K562 (cell line): ENCODE data around the gene PLCG2. TPM values are rescaled to one million over a fixed set of nuclear protein-coding genes. Genes with fewer than 3 reads are reported as not detected.

ENCODE experiments used
- ATAC-seq: fragments of 200-7000 bp; cut with Tn5 transposase; 3 replicates; pipeline ENCODE4 v1.9.1; 2020; ENCODE audit warnings: moderate library complexity
- BruUV-seq: library from RNA; stranded (reverse); fragments of 400-500 nt; replicated peaks from 2 replicates; lab custom pipeline; 2021; lab: Mats Ljungman, UMichigan
- CTCF ChIA-PET: fragments of 300-600 bp; formaldehyde crosslinking; extraction: SDS; loops from one replicate; lab custom pipeline; 2021; ENCODE audit warnings: low intra/inter-chr PET ratio; lab: Yijun Ruan, JAX
- POLR2A ChIA-PET: fragments of 300-600, 350-650 bp; sonication (Branson Sonifier 250); formaldehyde crosslinking; extraction: SDS; loops from one replicate; lab custom pipeline; 2021; ENCODE audit warnings: antibody characterized with exemption, inconsistent platforms; lab: Yijun Ruan, JAX
- DNase-seq, 4 experiments: peaks; one replicate each; pipeline versions ENCODE4 v3.0.0 to v3.0.0-alpha.2; 2011 to 2018; ENCODE audit warnings: low spot score in 3 of 4, mixed read lengths in 3 of 4; ENCODE audit errors: extremely low read depth in 1 of 4
- FAIRE-seq: peaks from 2 replicates; lab custom pipeline; 2011; peaks lifted over from hg19 to GRCh38; lab: Jason Lieb, UNC
- H2AFZ ChIP-seq: 2 replicates; pipeline ENCODE4 v1.6.0; 2011; ENCODE audit warnings: low read depth, low read length, control low read depth, inconsistent platforms
- H3K27ac ChIP-seq: fragments of 200-600 bp; 3 replicates; pipeline ENCODE4 v1.8.0; 2011; ENCODE audit warnings: low read depth, mild to moderate bottlenecking, control low read depth, inconsistent platforms, low read length, moderate library complexity, mixed read lengths; ENCODE audit errors: extremely low read depth
- H3K27me3 ChIP-seq, 2 experiments: fragments of 300-600 bp in 1 of 2; 2 replicates in 1 of 2; 3 replicates in 1 of 2; pipeline versions ENCODE4 v1.6.0 to v1.8.0; 2011; ENCODE audit warnings: inconsistent platforms in 2 of 2, low read length in 2 of 2, mild to moderate bottlenecking in 1 of 2, mixed read lengths in 1 of 2, moderate library complexity in 1 of 2; ENCODE audit not compliant: control insufficient read depth in 2 of 2, insufficient read depth in 2 of 2
- H3K36me3 ChIP-seq: fragments of 300-600 bp; 3 replicates; pipeline ENCODE4 v1.8.0; 2011; ENCODE audit warnings: mild to moderate bottlenecking, low read length, inconsistent platforms; ENCODE audit not compliant: control insufficient read depth, insufficient read depth
- H3K4me1 ChIP-seq, 2 experiments: fragments of 200-600 bp in 1 of 2; replicated peaks in 1 of 2; 2 replicates in 1 of 2; 3 replicates in 1 of 2; pipeline versions ENCODE4 v1.5.1 to v1.8.0; 2011; ENCODE audit warnings: inconsistent platforms in 2 of 2, low read length in 2 of 2, mild to moderate bottlenecking in 1 of 2, mixed read lengths in 1 of 2, moderate library complexity in 1 of 2; ENCODE audit not compliant: control insufficient read depth in 2 of 2, insufficient read depth in 2 of 2
- H3K4me2 ChIP-seq: 2 replicates; pipeline ENCODE4 v1.6.1; 2011; ENCODE audit warnings: low read length, control low read depth, inconsistent platforms, mixed read lengths; ENCODE audit not compliant: insufficient read depth
- H3K4me3 ChIP-seq: fragments of 200-600 bp; sonication (generic), shearing (Covaris generic); 2 replicates; pipeline ENCODE4 v1.5.1; 2016; ENCODE audit warnings: control low read depth, inconsistent platforms
- H3K79me2 ChIP-seq: fragments of 200-600 bp; 3 replicates; pipeline ENCODE4 v1.8.0; 2011; ENCODE audit warnings: low read length, inconsistent platforms; ENCODE audit not compliant: control insufficient read depth, insufficient read depth
- H3K9ac ChIP-seq, 2 experiments: 2 replicates each; pipeline versions ENCODE4 v1.6.0 to v1.6.1; 2011; ENCODE audit warnings: low read depth in 2 of 2, low read length in 2 of 2, control low read depth in 1 of 2, inconsistent platforms in 1 of 2, mild to moderate bottlenecking in 1 of 2, mixed read lengths in 1 of 2; ENCODE audit not compliant: insufficient read depth in 1 of 2
- H3K9me1 ChIP-seq: one replicate; pipeline ENCODE4 v1.6.0; 2011; ENCODE audit warnings: inconsistent platforms, mild to moderate bottlenecking, low read length, moderate library complexity; ENCODE audit not compliant: control insufficient read depth, insufficient read depth
- H3K9me3 ChIP-seq: replicated peaks from 2 replicates; pipeline ENCODE4 v1.5.1; 2011; ENCODE audit warnings: low read depth, low read length, inconsistent platforms; ENCODE audit not compliant: control insufficient read depth, insufficient read depth
- H4K20me1 ChIP-seq: replicated peaks from 2 replicates; pipeline ENCODE4 v1.6.1; 2011; ENCODE audit warnings: low read length, inconsistent platforms, mixed read lengths; ENCODE audit not compliant: control insufficient read depth, insufficient read depth
- BHLHE40 ChIP-seq: IDR thresholded peaks from 2 replicates; pipeline ENCODE4 v1.6.1; 2011; ENCODE audit warnings: low read length, improper control_type of control experiment
- CAMTA2 ChIP-seq: fragments of 250-450 bp; sonication (Bioruptor Pico); conservative IDR thresholded peaks from 2 replicates; pipeline ENCODE4 v1.5.1; 2022
- CSDE1 ChIP-seq, 2 experiments: fragments of 450-650 bp; IDR thresholded peaks; 2 replicates each; pipeline ENCODE4 v1.6.1; 2016; ENCODE audit warnings: mild to moderate bottlenecking in 1 of 2
- E2F6 ChIP-seq, 2 experiments: IDR thresholded peaks; 2 replicates each; pipeline ENCODE4 v1.6.1; 2011; ENCODE audit warnings: borderline replicate concordance in 1 of 2, control low read depth in 1 of 2, low read depth in 1 of 2, low read length in 1 of 2, mild to moderate bottlenecking in 1 of 2, mixed read lengths in 1 of 2, moderate library complexity in 1 of 2; ENCODE audit not compliant: insufficient read depth in 1 of 2, insufficient read length in 1 of 2, poor library complexity in 1 of 2, severe bottlenecking in 1 of 2; ENCODE audit errors: extremely low read depth in 1 of 2
- HMG20A ChIP-seq: fragments of 450-650 bp; formaldehyde crosslinking; conservative IDR thresholded peaks from 2 replicates; pipeline ENCODE4 v1.4.0; 2020; ENCODE audit warnings: mild to moderate bottlenecking, mixed read lengths
- NFE2 ChIP-seq: IDR thresholded peaks from 2 replicates; pipeline ENCODE4 v1.6.1; 2014; ENCODE audit warnings: antibody characterized with exemption, low read depth
- SPI1 ChIP-seq: IDR thresholded peaks from 2 replicates; pipeline ENCODE4 v1.6.1; 2011; ENCODE audit warnings: low read depth, low read length, control low read depth, borderline replicate concordance
- TAF15 ChIP-seq: fragments of 200-400 bp; formaldehyde crosslinking; IDR thresholded peaks from 2 replicates; pipeline ENCODE4 v1.6.1; 2017; ENCODE audit warnings: mild to moderate bottlenecking, low read depth, low read length, moderate library complexity
- TARDBP ChIP-seq: fragments of 450-650 bp; IDR thresholded peaks from 2 replicates; pipeline ENCODE4 v1.6.1; 2016
- ZNF133 ChIP-seq: fragments of 250-450 bp; sonication (Bioruptor Pico); IDR thresholded peaks from 2 replicates; pipeline ENCODE4 v1.4.0; 2020; ENCODE audit warnings: mild to moderate bottlenecking
- WGBS: fragments of 100-300 bp; shearing (Covaris generic); methylation state at CpG from one replicate; pipeline ENCODE4 v1.1.6; 2016; ENCODE audit warnings: low coverage, mixed read lengths; ENCODE audit not compliant: insufficient coverage; ENCODE audit errors: missing lambda C conversion rate; 5-methylcytosine and 5-hydroxymethylcytosine counted together
- in situ Hi-C: fragments of 300-500 bp; cut with MboI; formaldehyde crosslinking; loops from 4 replicates; pipeline ENCODE4 v1.15.0; 2018; ENCODE audit warnings: inconsistent platforms, mixed read lengths
- intact Hi-C: fragments of 100-400 bp; cut with micrococcal nuclease; formaldehyde crosslinking; loops from 2 replicates; pipeline ENCODE4 v1.14.2; 2022
- polyA plus RNA-seq, 8 experiments: library from polyadenylated mRNA; depleted of rRNA in 4 of 8; stranded (reverse) in 5 of 8; unstranded in 3 of 8; fragments of >200 nt; fragmentation: Nextera tagmentation in 2 of 8; fragmentation: Illumina TruSeq in 1 of 8; extraction: Ambion mirVana in 2 of 8; extraction: Trizol in 1 of 8; gene quantifications; 2 replicates each; pipeline versions ENCODE4 v1.2.1 to v1.2.3, GENCODE V29; 2011 to 2014; ENCODE audit warnings: inconsistent platforms in 1 of 8, missing spikeins in 1 of 8
- total RNA-seq, 7 experiments: library from RNA; depleted of rRNA in 6 of 7; stranded (reverse); fragments of >200 nt in 6 of 7; fragmentation: Illumina TruSeq in 2 of 7; extraction: Trizol in 2 of 7; gene quantifications; 2 replicates each; pipeline versions ENCODE4 v1.2.1 to v1.2.3, GENCODE V29; 2011 to 2021; ENCODE audit warnings: low replicate concordance in 1 of 7
- TF ChIP-seq, protein P1 (sequence below): sonication (generic); formaldehyde crosslinking; IDR thresholded peaks from 2 replicates; pipeline ENCODE4 v1.8.0; 2023; ENCODE audit warnings: missing genetic modification reagents, mild to moderate bottlenecking, borderline replicate concordance
- TF ChIP-seq, protein P2 (sequence below): sonication (generic); formaldehyde crosslinking; IDR thresholded peaks from 2 replicates; pipeline ENCODE4 v1.8.0; 2022; ENCODE audit warnings: mild to moderate bottlenecking, missing genetic modification reagents
- TF ChIP-seq, protein P3 (sequence below), 2 experiments: fragments of 450-650 bp; IDR thresholded peaks; 2 replicates each; pipeline ENCODE4 v1.6.1; 2016

PLCG2 gene
- total and polyA plus RNA-seq, 9 of the 15 experiments (the other 6 are each of a cell fraction or from before 2014, with no cell fraction given), result 0.94 to 7.1 (median 3.1) TPM

- POLR2A ChIA-PET, result interaction anchor here (0.5 to 1.4 kb wide), 8 partner anchors 12 to 1263 kb away, joined by 3 to 5 read pairs (median 3); no protein-coding TSS in a partner anchor
- in situ Hi-C loops (loop anchor here (5.0 to 25.0 kb wide), 3 partner anchors 327 to 1192 kb away; partner anchors contain the start of genes CENPN, CMC2 and DYNLRB2), intact Hi-C loops (no loop called here)
- Histone ChIP-seq H4K20me1 (no peaks in the 10 kb centered on the region), H3K9ac (0 out of 4 replicates have a peak overlapping the region, but pooled peaks of 1 of the 2 experiments have one; percentile 6), H3K36me3 (no peaks in the 10 kb centered on the region), H3K79me2 (no peaks in the 10 kb centered on the region), H3K27ac (no peak overlapping the region), H3K4me3 (no peak overlapping the region), H2AFZ (peak overlapping the region; percentile 28), H3K9me1 (no peaks in the 10 kb centered on the region), H3K9me3 (no peaks in the 10 kb centered on the region), H3K4me1 (peaks cover 7 to 14% of the 10 kb centered on the region in 2 experiments; a peak in 3 of 5 replicates), H3K27me3 (peaks cover 8 to 22% of the 10 kb centered on the region in 2 experiments; a peak in 4 of 5 replicates), H3K4me2 (no peak overlapping the region)
- FAIRE-seq (no peak), ATAC-seq (peak; percentile 13), DNase-seq (no peak)
- CTCF ChIA-PET, result interaction anchor here (1.1 kb wide), 1 partner anchor 326 kb away, joined by 3 read pairs; no protein-coding TSS in a partner anchor
- WGBS, result 60% methylated on average over 16 of the region's 16 CpGs
- BruUV-seq, result no TSS peak
- TF ChIP-seq SPI1 (no peak), TAF15 (no peak), TARDBP (no peak), BHLHE40 (no peak), ZNF133 (CRISPR knock-in tag) (no peak), E2F6 (IDR thresholded peaks at IDR 0.05; ENCODE audit: borderline replicate concordance in 1 of 2, extremely low read depth in 1 of 2, insufficient read depth in 1 of 2, insufficient read length in 1 of 2, low read depth in 1 of 2, low read length in 1 of 2, poor library complexity in 1 of 2, severe bottlenecking in 1 of 2) (peak in 1 of 2 experiments; percentile 10), CSDE1 (IDR thresholded peaks at IDR 0.05) (no peak), CAMTA2 (CRISPR knock-in tag) (no peak), HMG20A (no peak), NFE2 (no peak)
- TF ChIP-seq, protein P1, sequence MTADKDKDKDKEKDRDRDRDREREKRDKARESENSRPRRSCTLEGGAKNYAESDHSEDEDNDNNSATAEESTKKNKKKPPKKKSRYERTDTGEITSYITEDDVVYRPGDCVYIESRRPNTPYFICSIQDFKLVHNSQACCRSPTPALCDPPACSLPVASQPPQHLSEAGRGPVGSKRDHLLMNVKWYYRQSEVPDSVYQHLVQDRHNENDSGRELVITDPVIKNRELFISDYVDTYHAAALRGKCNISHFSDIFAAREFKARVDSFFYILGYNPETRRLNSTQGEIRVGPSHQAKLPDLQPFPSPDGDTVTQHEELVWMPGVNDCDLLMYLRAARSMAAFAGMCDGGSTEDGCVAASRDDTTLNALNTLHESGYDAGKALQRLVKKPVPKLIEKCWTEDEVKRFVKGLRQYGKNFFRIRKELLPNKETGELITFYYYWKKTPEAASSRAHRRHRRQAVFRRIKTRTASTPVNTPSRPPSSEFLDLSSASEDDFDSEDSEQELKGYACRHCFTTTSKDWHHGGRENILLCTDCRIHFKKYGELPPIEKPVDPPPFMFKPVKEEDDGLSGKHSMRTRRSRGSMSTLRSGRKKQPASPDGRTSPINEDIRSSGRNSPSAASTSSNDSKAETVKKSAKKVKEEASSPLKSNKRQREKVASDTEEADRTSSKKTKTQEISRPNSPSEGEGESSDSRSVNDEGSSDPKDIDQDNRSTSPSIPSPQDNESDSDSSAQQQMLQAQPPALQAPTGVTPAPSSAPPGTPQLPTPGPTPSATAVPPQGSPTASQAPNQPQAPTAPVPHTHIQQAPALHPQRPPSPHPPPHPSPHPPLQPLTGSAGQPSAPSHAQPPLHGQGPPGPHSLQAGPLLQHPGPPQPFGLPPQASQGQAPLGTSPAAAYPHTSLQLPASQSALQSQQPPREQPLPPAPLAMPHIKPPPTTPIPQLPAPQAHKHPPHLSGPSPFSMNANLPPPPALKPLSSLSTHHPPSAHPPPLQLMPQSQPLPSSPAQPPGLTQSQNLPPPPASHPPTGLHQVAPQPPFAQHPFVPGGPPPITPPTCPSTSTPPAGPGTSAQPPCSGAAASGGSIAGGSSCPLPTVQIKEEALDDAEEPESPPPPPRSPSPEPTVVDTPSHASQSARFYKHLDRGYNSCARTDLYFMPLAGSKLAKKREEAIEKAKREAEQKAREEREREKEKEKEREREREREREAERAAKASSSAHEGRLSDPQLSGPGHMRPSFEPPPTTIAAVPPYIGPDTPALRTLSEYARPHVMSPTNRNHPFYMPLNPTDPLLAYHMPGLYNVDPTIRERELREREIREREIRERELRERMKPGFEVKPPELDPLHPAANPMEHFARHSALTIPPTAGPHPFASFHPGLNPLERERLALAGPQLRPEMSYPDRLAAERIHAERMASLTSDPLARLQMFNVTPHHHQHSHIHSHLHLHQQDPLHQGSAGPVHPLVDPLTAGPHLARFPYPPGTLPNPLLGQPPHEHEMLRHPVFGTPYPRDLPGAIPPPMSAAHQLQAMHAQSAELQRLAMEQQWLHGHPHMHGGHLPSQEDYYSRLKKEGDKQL (CRISPR knock-in tag), result no peak
- TF ChIP-seq, protein P2, sequence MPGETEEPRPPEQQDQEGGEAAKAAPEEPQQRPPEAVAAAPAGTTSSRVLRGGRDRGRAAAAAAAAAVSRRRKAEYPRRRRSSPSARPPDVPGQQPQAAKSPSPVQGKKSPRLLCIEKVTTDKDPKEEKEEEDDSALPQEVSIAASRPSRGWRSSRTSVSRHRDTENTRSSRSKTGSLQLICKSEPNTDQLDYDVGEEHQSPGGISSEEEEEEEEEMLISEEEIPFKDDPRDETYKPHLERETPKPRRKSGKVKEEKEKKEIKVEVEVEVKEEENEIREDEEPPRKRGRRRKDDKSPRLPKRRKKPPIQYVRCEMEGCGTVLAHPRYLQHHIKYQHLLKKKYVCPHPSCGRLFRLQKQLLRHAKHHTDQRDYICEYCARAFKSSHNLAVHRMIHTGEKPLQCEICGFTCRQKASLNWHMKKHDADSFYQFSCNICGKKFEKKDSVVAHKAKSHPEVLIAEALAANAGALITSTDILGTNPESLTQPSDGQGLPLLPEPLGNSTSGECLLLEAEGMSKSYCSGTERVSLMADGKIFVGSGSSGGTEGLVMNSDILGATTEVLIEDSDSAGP, result no peak
- TF ChIP-seq, protein P3, sequence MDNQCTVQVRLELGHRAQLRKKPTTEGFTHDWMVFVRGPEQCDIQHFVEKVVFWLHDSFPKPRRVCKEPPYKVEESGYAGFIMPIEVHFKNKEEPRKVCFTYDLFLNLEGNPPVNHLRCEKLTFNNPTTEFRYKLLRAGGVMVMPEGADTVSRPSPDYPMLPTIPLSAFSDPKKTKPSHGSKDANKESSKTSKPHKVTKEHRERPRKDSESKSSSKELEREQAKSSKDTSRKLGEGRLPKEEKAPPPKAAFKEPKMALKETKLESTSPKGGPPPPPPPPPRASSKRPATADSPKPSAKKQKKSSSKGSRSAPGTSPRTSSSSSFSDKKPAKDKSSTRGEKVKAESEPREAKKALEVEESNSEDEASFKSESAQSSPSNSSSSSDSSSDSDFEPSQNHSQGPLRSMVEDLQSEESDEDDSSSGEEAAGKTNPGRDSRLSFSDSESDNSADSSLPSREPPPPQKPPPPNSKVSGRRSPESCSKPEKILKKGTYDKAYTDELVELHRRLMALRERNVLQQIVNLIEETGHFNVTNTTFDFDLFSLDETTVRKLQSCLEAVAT (IDR thresholded peaks at IDR 0.05), result no peak
These were observed 49.6 kb upstream of the PLCG2 start for GRCh38 chr16:81729451-81729850.
